Muscle of leg (tissue), 16 donors: Measurements from ENCODE around the gene CCDC158. TPM values are rescaled to one million over a fixed set of nuclear protein-coding genes. Genes with fewer than 3 reads are reported as not detected.
"Not testable (repeated sequence)": the region's sequence is repeated elsewhere in the genome, so short reads cannot be mapped to it uniquely, and the experiment has no call there.

ENCODE experiments used
- DNase-seq: peaks from one replicate; pipeline ENCODE4 v3.0.0; 2013
- H3K27ac ChIP-seq: one replicate; pipeline ENCODE4 v1.5.1; 2013; ENCODE audit warnings: mild to moderate bottlenecking, low read length, control low read depth
- H3K27me3 ChIP-seq: one replicate; pipeline ENCODE4 v1.6.1; 2013; ENCODE audit warnings: low read length; ENCODE audit not compliant: control insufficient read depth, insufficient read depth
- H3K36me3 ChIP-seq: one replicate; pipeline ENCODE4 v1.6.1; 2013; ENCODE audit warnings: low read length; ENCODE audit not compliant: control insufficient read depth, insufficient read depth
- H3K4me1 ChIP-seq: one replicate; pipeline ENCODE4 v1.6.1; 2013; ENCODE audit warnings: low read length; ENCODE audit not compliant: control insufficient read depth, insufficient read depth
- H3K4me3 ChIP-seq: one replicate; pipeline ENCODE4 v1.5.1; 2013; ENCODE audit warnings: low read length, control low read depth
- H3K9me3 ChIP-seq: replicated peaks from 2 replicates; pipeline ENCODE4 v1.6.1; 2013; ENCODE audit warnings: low read depth, low read length; ENCODE audit not compliant: control insufficient read depth
- WGBS: methylation state at CpG from one replicate; pipeline ENCODE4 v1.1.5; 2013; ENCODE audit warnings: missing lambda C conversion rate; ENCODE audit not compliant: insufficient coverage; 5-methylcytosine and 5-hydroxymethylcytosine counted together
- long read RNA-seq, 11 donors: transcript quantifications; one replicate each; lab custom pipeline, GENCODE V29; 2026
- polyA plus RNA-seq, 8 donors: library from polyadenylated mRNA; unstranded; fragments of 120-200 nt; gene quantifications; one replicate each; pipeline versions ENCODE4 v1.2.1 to v1.2.3, GENCODE V29; 2013; ENCODE audit warnings: inconsistent platforms in 1 of 8, low replicate concordance in 1 of 8; ENCODE audit not compliant: insufficient read length in 8 of 8, insufficient read depth in 1 of 8
- total RNA-seq: library from RNA; stranded (reverse); fragments of 120-200 nt; gene quantifications from one replicate; pipeline ENCODE4 v1.2.4, GENCODE V29; 2013

CCDC158 gene
- total RNA-seq (0.18 TPM), polyA plus RNA-seq (1 to 10 TPM in 1 of 8 donors, under 1 TPM in 7; 0.61 to 1.5 (median 0.71) TPM)
- long read RNA-seq, donor 1: 0 reads
- long read RNA-seq, donor 2: 0 reads
- long read RNA-seq, donor 3: 0 reads
- long read RNA-seq, donor 4: 0 reads
- long read RNA-seq, donor 5: 0 reads
- long read RNA-seq, donor 6: 0 reads
- long read RNA-seq, donor 7: 0 reads
- long read RNA-seq, donor 8: 0 reads
- long read RNA-seq, donor 9: 0 reads
- long read RNA-seq, donor 10: 0 reads
- long read RNA-seq, donor 11: 0 reads

- Histone ChIP-seq H3K9me3 (no peaks in the 10 kb centered on the region), H3K4me3 (peak within 1 kb of the TSS; percentile 43), H3K4me1 (peaks cover 8% of the 10 kb centered on the region), H3K27ac (no peak within 1 kb of the TSS), H3K27me3 (peaks cover 11% of the 10 kb centered on the region), H3K36me3 (no peaks in the 10 kb centered on the region)
- WGBS: 3% methylated on average over 76 of the region's 79 CpGs
- peak; percentile 28 for DNase-seq
Observed at GRCh38 chr4:76420762-76421581, at the start of gene CCDC158. TSS of gene CCDC158 (minus strand) at chr4:76421141. CDS start at chr4:76403207, 17,934 bp downstream.

- no peaks in the 10 kb centered on the region for H3K36me3 ChIP-seq
- H3K27me3 ChIP-seq: no peaks in the 10 kb centered on the region
- H3K4me3 ChIP-seq: no peak overlapping the region
- no peak overlapping the region for H3K27ac ChIP-seq
- DNase-seq: no peak
- no peaks in the 10 kb centered on the region for H3K4me1 ChIP-seq
- WGBS: no CpG with 5 or more reads among the region's 1 CpG
- no peaks in the 10 kb centered on the region for H3K9me3 ChIP-seq
Observed at GRCh38 chr4:76470532-76470931, 49.6 kb upstream of the CCDC158 start.

GRCh38 chr4:76470064-76470463 lies 49.1 kb upstream of the CCDC158 start:
- DNase-seq: no peak
- no peaks in the 10 kb centered on the region for H3K9me3 ChIP-seq
- no peaks in the 10 kb centered on the region for H3K27me3 ChIP-seq
- H3K27ac ChIP-seq: no peak overlapping the region
- H3K4me3 ChIP-seq: no peak overlapping the region
- no peaks in the 10 kb centered on the region for H3K4me1 ChIP-seq
- no peaks in the 10 kb centered on the region for H3K36me3 ChIP-seq

GRCh38 chr4:76463568-76463967 lies 42.6 kb upstream of the CCDC158 start:
- 88% methylated on average over 2 of the region's 2 CpGs for WGBS
- no peak for DNase-seq

GRCh38 chr4:76459291-76459723 lies 38.4 kb upstream of the CCDC158 start:
- 30% methylated on average over 10 of the region's 11 CpGs for WGBS
- DNase-seq: peak; percentile 88
- no peak overlapping the region for H3K4me3 ChIP-seq

More at GRCh38 chr4:76463568-76463967, 42.6 kb upstream of the CCDC158 start:
- H3K36me3 ChIP-seq: no peaks in the 10 kb centered on the region
- H3K27me3 ChIP-seq: no peaks in the 10 kb centered on the region
- H3K27ac ChIP-seq: no peak overlapping the region
- peaks cover 6% of the 10 kb centered on the region for H3K4me1 ChIP-seq
- H3K9me3 ChIP-seq: peaks cover 9% of the 10 kb centered on the region
- H3K4me3 ChIP-seq: no peak overlapping the region

GRCh38 chr4:76458825-76459224 lies 37.9 kb upstream of the CCDC158 start:
- no peaks in the 10 kb centered on the region for H3K36me3 ChIP-seq
- H3K27me3 ChIP-seq: no peaks in the 10 kb centered on the region
- DNase-seq: peak; percentile 82
- peaks cover 7% of the 10 kb centered on the region for H3K9me3 ChIP-seq
- no CpG with 5 or more reads among the region's 3 CpGs for WGBS
- H3K4me1 ChIP-seq: peaks cover 6% of the 10 kb centered on the region
- peak overlapping the region; percentile 90 for H3K27ac ChIP-seq
- no peak overlapping the region for H3K4me3 ChIP-seq

More at GRCh38 chr4:76459291-76459723, 38.4 kb upstream of the CCDC158 start:
- Histone ChIP-seq H3K36me3 (no peaks in the 10 kb centered on the region), H3K27ac (peak overlapping the region; percentile 90), H3K4me1 (peaks cover 6% of the 10 kb centered on the region), H3K27me3 (no peaks in the 10 kb centered on the region), H3K9me3 (peaks cover 9% of the 10 kb centered on the region)

GRCh38 chr4:76458297-76458696 lies 37.4 kb upstream of the CCDC158 start:
- H3K9me3 ChIP-seq: peaks cover 2% of the 10 kb centered on the region
- H3K4me1 ChIP-seq: peaks cover 6% of the 10 kb centered on the region
- WGBS: no CpG with 5 or more reads among the region's 2 CpGs
- DNase-seq: no peak
- H3K27ac ChIP-seq: no peak overlapping the region
- H3K4me3 ChIP-seq: no peak overlapping the region
- H3K27me3 ChIP-seq: no peaks in the 10 kb centered on the region
- no peaks in the 10 kb centered on the region for H3K36me3 ChIP-seq

GRCh38 chr4:76457885-76458284 lies 36.9 kb upstream of the CCDC158 start:
- H3K27ac ChIP-seq: no peak overlapping the region
- no peaks in the 10 kb centered on the region for H3K9me3 ChIP-seq
- DNase-seq: no peak
- no peaks in the 10 kb centered on the region for H3K27me3 ChIP-seq
- 81% methylated on average over 3 of the region's 7 CpGs for WGBS
- H3K36me3 ChIP-seq: no peaks in the 10 kb centered on the region
- H3K4me3 ChIP-seq: no peak overlapping the region
- H3K4me1 ChIP-seq: peaks cover 6% of the 10 kb centered on the region

GRCh38 chr4:76454073-76454472 lies 33.1 kb upstream of the CCDC158 start:
- H3K27ac ChIP-seq, H3K36me3 ChIP-seq, DNase-seq, H3K4me1 ChIP-seq, H3K27me3 ChIP-seq, H3K9me3 ChIP-seq, H3K4me3 ChIP-seq: not testable (repeated sequence)
- WGBS: no CpG with 5 or more reads among the region's 6 CpGs

- Histone ChIP-seq H3K27me3 (no peaks in the 10 kb centered on the region), H3K36me3 (no peaks in the 10 kb centered on the region), H3K4me3 (no peak overlapping the region), H3K4me1 (no peaks in the 10 kb centered on the region), H3K9me3 (no peaks in the 10 kb centered on the region), H3K27ac (no peak overlapping the region)
- no peak for DNase-seq
- WGBS: no CpG with 5 or more reads among the region's 2 CpGs
Observed at GRCh38 chr4:76453232-76453631, 32.3 kb upstream of the CCDC158 start.
